Left cardiac atrium (tissue), 4 donors: Measurements from ENCODE around the gene TATDN2. TPM values are rescaled to one million over a fixed set of nuclear protein-coding genes. Genes with fewer than 3 reads are reported as not detected.

ENCODE experiments used
- ATAC-seq, 2 donors: fragments of 200-7000 bp; cut with Tn5 transposase; one replicate each; pipeline ENCODE4 v1.9.1; 2020; ENCODE audit warnings: mild to moderate bottlenecking in 2 of 2, moderate library complexity in 2 of 2
- DNase-seq: peaks from one replicate; pipeline ENCODE4 v3.0.0-alpha.2; 2020
- intact Hi-C, 2 donors: fragments of 100-400 bp; cut with DNase I; formaldehyde crosslinking; loops; one replicate each; pipeline versions ENCODE4 v1.14.1 to v1.15.1; 2022 to 2023
- long read RNA-seq: library from polyadenylated mRNA; unstranded; transcript quantifications from one replicate; pipeline ENCODE4 v2.0.0, GENCODE V29; 2021
- total RNA-seq, 2 donors: library from RNA; stranded (reverse); fragmentation: NEBNext Ultra II Directional; extraction: Animal tissue kit (Norgen Biotek cat#: 25700); gene quantifications; one replicate each; pipeline ENCODE4 v1.2.1, GENCODE V29; 2021
- donor health status: DM: no; HTN: yes; CAD: no.
- donor health status: DM: no; HTN: yes; CAD: no; lungs with severe emphysema.
- donor health status: DM: yes; HTN: yes; CAD: no.
- donor health status: Dilated cardiomyopathy.

TATDN2 gene, protein sequence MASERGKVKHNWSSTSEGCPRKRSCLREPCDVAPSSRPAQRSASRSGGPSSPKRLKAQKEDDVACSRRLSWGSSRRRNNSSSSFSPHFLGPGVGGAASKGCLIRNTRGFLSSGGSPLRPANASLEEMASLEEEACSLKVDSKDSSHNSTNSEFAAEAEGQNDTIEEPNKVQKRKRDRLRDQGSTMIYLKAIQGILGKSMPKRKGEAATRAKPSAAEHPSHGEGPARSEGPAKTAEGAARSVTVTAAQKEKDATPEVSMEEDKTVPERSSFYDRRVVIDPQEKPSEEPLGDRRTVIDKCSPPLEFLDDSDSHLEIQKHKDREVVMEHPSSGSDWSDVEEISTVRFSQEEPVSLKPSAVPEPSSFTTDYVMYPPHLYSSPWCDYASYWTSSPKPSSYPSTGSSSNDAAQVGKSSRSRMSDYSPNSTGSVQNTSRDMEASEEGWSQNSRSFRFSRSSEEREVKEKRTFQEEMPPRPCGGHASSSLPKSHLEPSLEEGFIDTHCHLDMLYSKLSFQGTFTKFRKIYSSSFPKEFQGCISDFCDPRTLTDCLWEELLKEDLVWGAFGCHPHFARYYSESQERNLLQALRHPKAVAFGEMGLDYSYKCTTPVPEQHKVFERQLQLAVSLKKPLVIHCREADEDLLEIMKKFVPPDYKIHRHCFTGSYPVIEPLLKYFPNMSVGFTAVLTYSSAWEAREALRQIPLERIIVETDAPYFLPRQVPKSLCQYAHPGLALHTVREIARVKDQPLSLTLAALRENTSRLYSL
- 10 to 100 TPM; 17.9 to 27.0 TPM for total RNA-seq
- long read RNA-seq, partial matches to known transcripts = 2 of 2 reads
- long read RNA-seq, other reads (novel, unspliced or antisense) = 0 of 2 reads

DNA sequence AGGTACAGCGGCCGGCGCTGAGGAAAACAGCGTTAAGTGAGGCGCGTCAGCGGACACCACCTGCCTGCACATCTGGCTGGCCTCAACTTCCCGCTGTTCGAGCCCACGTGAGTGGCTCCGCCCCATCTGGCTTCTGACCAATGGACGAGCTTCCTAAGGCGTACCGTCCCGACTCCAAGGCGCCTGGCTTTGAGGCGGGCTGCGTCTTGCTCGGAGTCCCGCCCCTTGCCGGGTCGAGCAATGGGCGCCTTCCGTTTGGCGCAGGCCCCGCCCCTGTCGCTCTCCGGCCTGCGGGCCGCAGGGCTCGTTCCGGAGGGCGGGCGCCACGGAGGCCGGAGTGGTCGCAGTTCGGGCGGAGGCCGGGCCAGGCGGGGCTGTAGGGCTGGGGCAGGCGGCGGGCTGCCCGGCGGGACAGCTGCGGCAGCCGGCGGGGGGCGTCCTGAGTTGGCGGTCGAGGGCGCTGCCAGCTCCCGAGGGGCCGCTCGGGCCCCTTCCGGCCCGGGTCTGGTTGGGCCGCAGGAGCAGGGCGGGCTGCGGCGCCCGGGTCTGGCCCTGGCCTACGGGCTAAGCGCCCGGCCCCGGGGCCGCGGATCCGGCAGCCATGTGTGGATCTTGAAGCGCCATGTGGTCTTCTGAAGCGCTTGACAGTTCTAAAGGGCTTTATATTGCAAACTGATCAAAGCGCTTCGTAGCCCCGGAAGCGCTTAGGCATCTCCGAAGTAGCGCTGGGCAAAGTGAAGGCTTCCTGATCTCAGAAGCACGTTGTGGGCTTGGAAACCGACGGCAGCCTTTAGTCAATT lies at the start of gene TATDN2:
Gene TATDN2 (plus strand): TSS at position 276 of the 800 bp plus-strand sequence. CDS start 742 bp downstream, outside the sequence.
- DNase-seq (peak; percentile 98), ATAC-seq (peak; percentile 98 to 99)
- intact Hi-C loops = no loop called here

DNA sequence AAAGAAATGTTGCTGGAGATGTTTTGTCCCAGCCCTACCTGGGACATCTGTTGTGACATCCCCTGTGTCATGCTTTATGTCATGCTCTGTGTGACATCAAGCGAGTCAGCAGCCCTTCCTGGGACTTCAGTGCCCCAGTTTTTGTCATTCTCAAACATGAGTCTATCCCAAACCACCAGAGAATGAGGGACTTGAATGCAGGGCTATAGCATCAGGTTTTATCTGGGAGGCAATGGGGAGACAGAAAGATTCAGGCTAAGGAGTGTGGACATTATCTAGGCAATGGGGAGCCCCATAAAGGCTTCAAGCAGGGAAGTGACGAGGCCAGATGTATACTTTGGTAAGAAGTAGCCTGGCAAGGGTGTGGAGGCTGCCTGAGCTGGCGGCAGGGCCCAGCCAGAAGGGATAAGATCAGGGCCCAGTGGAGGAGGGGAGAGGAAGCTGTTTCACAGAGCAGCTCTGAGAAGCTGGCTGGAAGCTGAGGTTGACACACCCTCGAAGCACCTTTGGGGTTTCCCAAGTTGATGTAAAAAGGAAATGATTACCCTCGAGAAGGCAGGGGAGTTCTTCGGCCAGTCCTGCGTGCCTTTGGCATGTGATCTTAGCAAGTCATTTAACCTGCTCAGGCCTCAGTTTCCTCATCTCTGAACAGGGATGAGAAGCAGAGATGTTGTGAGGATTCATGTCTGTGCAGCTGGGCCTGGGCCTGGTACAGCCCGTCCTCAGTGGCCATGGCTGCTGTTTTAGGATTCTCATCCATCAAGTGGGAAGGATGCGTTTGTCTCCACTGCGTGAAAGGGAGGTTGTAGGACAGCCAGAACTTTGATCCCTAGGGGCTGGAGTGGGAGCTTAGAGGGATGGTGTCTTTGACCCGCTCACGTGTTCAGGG lies 49.3 kb upstream of the TATDN2 start:
- peak; percentile 63 for DNase-seq
- intact Hi-C loops = no loop called here
- peak; percentile 30 to 67 for ATAC-seq

DNA sequence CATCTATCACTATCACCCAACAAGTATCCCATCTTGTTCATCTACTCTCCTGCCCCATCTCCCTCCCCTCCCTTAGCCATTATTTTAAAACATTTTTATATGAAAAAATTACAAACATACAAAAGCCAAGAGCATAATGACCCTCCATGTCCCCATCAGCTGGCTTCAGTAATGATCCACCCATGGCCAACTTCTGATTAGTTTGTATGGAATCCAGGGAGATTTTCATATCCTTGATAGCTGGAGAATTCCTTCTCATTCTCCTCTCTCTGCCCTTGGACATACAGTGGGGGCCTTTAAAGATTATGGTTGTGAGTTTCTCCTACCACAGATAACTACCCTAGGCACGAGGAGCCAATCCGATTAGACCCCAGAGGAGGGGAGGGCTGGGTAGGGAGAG lies 43.3 kb upstream of the TATDN2 start:
- ATAC-seq (no peak), DNase-seq (no peak)
- intact Hi-C loops = no loop called here

DNA sequence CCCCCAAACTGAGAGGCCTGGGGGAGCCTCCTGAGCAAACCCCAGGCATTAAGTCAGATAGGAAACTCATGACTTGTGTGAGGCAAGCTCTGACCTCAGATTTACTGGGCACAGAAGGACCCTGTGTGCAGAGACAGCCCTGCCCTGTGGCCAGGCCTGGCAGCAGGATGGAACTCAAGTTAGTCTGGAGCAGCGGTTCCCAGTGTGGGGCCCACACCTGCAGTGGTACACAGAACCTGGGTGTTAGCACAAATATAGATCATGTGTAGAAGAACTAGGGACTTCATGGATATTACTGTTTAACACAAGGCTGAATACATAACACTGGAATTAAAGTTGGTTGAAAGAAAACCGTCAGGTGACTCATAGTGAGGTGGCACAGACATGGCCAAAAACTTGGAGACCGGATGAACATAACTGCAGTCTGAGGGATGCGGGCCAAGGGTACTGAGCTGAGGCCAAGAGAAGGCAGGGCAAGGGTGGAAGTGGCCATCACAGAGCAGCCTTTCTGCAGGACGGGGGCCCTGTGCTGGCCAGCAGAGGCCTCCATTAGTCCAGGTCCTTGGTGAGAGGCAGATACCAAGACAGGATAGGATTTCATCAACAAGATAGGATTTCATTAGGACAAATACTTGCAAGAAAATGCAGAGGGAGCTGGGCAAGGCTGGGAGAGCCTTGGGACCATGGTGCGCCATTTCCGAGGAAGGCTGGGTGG lies 42.7 kb upstream of the TATDN2 start:
- intact Hi-C loops = no loop called here
- ATAC-seq (peak; percentile 80 to 92), DNase-seq (no peak)

DNA sequence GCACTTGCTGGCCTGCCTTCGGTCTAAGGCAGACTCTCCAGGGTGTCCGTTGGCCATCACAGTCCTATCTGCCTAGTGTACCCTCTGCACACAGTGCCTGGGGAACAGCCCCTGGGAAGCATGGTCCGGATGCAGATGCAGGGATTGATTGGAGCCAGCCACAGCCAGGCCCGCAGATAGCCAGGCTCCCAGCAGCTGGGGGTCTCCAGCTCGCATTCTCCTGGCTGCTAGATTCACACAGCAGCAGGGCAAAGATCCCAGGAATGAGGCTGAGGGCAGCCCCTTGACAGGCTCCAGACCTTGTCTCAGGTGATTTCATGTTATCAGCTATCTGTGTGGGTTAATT lies 42.1 kb upstream of the TATDN2 start:
- ATAC-seq (peak; percentile 8 to 13), DNase-seq (no peak)
- intact Hi-C loops = no loop called here

DNA sequence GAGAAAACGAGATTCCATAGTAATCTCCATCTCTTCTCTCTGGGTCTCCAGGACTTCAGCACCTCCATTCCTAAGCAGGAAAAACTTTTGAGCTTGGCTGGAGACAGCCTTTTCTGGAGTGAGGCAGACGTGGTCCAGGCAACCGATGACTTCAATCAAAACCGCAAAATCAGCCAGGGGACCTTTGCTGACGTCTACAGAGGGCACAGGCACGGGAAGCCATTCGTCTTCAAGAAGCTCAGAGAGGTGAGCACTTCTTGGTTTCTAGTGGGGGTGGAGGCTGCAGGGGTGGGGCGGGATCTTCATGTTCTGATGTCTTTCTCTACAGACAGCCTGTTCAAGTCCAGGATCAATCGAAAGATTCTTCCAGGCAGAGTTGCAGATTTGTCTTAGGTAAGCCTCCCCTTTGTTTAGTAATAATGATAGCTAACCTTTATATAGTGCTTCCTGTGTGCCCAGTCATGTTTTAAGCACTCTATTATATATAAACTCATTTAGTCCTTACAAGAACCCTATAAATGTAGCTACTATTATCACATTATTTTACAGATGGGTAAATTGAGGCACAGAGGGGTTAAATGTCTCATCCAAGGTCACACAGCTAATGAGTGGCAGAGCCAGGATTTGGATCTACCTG lies 35.0 kb upstream of the TATDN2 start:
- intact Hi-C loops = no loop called here
- DNase-seq (no peak), ATAC-seq (no peak)

DNA sequence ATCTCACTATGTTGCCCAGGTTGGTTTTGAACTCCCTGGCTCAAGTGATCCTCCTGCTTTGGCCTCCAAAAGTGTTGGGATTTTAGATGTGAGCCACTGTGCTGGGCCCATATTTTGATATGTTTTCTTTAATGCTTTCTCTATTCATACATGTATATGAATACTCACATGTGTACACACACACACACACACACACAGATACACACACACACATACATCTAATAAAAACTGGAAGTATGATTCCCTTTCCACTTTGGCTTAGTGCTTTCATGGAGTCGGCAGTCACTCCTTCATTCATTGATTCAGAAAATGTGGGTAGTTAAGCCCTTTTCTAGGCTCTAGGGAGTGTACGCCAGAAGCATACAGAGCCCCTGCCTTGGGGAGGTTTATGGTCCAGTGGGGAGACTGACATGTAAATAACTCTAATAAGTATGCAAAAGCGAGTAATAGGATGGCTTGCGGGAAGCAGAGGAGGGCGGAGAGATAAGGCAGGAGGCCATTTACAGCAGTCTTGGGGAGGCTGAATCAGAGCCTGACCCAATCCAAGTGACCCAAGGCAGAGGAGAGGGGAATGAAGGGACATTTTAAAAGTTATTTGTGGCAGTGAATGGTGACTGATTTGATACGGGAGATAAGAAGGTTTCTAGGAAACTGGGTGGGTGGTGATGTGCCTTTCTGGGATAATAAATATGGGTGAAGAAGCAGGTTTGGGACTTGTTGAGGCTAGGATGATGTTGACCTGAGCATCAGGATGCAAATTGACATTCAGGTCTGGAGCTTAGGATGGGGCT lies 32.5 kb upstream of the TATDN2 start:
- ATAC-seq (no peak), DNase-seq (no peak)
- intact Hi-C loops = no loop called here

DNA sequence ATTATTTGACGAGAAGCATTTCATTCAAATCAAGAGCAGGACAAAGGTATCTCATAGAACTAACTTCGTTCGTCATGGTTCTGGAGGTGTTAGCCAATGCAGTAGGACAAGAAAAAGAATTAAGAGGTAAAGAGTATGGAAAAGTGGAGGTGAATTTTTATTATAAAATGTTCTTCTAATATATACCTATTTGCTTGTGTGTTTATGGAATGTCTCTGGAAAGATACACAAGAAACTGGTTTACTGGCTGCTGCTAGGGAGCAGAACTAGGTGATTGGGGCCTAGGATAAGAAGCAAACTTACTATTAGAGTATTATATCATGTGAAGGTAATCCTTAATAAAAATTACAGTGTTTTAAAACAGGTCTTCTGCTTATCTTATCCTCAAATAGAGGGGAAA lies 30.9 kb upstream of the TATDN2 start:
- ATAC-seq = no peak
- intact Hi-C loops = no loop called here
- no peak for DNase-seq

DNA sequence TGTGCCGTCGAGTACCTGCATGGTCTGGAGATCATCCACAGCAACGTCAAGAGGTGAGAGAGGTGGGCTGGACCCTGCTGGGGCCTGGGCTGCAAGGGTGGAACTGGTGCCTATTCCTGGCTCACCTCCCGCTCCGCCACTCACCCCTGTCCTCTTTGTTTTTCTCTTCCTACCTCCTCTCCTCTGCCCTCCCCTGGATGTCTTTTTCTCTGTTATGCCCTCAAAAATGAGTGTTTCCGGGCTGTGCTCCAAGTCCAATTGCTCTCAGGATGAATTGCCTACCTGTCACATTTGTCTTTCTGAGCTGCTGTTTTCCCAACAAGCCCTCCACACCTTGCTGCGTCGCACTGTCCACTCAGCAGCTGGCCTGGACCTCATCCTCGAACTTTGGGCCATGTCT lies 28.5 kb upstream of the TATDN2 start:
- intact Hi-C loops = loop anchor here in 1 of 2 donors (10.0 kb wide), 1 partner anchor 195 kb away; the partner anchor contains the start of gene FANCD2
- DNase-seq = no peak
- ATAC-seq = no peak

DNA sequence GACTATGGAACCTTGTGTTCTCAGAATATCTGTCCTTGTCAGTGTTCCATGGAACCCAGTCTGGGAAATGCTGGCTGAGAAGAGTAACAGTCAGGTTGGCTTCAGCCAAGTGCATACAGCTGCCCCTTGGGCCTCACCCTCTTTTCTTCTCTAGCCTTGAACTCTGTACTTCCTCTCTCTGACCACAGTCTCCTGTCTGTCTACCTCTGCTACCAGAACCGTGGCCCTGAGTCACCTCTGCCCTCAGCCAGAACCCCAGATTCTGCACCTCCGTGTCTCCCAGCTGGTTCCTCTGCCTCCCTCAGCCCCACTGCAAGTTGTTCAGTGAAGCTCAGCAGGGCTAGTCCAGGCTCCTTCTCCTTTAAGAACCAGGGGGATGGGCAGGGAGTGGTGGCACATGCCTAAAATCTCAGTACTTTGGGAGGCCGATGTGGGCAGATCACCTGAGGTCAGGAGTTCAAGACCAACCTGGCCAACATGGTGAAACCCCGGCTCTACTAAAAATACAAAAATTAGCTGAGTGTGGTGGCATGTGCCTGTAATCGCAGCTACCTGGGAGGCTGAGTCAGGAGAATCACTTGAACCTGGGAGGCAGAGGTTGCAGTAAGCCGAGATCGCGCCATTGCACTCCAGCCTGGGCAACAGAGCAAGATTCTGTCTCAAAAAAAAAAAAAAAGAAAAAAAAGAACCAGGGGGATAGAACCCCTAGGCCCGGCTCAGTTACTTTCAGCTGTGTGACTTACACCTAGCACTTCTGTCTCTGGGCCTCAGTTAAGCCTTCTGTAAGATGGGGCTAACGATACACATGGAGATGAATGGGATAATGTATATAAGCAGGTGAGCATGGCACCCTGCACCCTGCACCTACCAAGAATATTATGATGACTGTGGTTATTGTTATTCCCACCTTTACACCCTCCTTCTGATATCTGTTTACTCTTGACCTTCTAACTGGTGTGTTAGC lies 24.3 kb upstream of the TATDN2 start:
- ATAC-seq = no peak
- intact Hi-C loops = loop anchor here in 1 of 2 donors (2.0 to 10.0 kb wide), 2 partner anchors 59 to 199 kb away; partner anchors contain the start of genes FANCD2 and IRAK2
- no peak for DNase-seq

DNA sequence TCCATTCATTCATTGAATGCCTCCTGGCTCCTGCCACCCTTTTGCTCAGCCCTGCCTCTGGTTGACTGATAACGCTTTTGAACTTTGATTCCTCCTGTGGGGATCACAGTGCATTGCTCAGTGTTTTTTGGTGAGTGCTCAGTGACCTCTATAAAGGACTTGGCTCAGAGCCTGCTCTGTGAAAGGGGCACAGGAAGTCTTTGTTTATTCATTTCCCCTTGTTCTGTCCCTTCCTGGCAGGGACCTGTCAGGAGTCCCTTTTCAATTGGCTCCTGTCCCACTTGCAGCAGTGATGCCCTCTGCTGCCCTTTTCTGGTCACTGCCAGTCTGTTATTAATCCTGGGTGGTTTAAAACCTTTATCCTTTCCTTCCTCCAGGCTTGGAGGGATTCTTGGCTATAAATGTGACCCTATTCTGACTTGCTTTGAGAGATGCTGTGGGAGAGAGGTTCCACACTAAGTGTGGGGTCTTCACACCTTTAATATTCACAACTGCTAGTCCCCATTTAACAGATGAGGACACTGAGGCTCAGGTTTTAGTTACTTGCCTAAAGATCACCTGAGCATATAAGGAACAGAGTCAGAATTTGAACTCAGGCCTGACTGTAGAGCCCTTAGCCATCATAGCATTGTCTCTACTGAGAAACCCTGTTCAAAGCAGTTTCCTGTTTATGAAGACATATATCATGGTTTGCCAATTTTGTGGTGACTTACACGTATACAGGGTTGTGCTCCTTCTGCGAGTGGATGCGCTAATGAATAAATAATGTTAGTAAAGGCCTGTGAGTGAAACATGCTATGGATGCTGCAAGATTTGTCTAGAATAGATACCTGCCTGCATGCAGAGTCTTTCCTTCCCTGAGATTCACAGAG lies 23.2 kb upstream of the TATDN2 start:
- DNase-seq = peak; percentile 68
- intact Hi-C loops = loop anchor here in 1 of 2 donors (2.0 to 10.0 kb wide), 2 partner anchors 60 to 200 kb away; partner anchors contain the start of genes FANCD2 and IRAK2
- peak; percentile 85 to 92 for ATAC-seq

DNA sequence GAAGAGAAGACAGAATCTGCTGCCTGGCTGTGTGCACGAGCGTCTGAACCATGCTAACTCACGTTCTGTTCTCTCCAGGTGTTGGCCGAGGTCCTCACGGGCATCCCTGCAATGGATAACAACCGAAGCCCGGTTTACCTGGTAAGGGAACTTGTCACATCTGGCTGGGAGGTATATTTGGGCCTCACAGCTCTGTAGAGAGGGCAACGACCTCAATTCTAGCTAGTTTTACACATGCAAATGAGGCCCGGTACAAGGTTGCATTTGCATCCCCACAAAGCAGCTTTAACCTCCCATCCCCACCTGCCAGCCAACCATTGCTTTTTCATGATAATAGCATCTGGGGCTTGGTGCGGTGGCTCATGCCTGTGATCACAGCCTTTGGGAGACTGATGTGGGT lies 22.0 kb upstream of the TATDN2 start:
- intact Hi-C loops = loop anchor here in 1 of 2 donors (10.0 kb wide), 1 partner anchor 201 kb away; the partner anchor contains the start of gene FANCD2
- no peak for DNase-seq
- no peak for ATAC-seq

DNA sequence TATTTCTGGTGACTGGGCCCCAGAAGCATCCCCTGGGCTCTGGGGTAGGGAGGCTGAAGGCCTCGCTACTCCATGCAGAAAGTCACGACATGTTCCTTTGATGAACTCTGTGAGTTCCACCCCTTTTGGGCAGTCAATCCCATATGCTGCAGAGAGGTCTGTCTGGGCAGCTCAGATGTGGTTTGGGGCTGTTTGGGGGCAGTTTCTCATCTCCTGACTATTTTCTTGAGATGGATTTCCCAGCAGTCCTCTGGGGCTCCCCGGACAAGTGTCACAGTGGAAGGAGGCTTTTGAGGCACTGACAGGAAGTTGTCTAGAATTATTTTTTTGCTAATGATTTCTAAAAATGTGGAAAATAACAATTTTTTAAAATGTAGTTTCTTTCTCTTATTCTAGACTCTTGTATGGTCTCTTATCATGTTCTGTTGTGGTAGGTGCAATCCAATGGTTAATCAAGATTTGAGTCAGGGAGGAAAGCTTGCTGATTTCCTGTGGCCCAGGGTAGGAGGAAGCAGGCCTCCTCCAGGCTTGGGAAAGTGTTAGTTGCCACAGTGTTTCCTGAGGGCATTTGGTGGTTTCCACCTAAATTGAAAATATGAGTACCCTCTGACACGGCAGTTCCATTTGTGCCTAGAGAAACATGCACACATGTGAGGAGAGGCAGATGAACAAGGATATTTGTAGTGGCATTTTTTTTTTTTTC lies 19.9 kb upstream of the TATDN2 start:
- ATAC-seq (no peak), DNase-seq (no peak)
- intact Hi-C loops = loop anchor here in 1 of 2 donors (10.0 kb wide), 1 partner anchor 204 kb away; the partner anchor contains the start of gene FANCD2

DNA sequence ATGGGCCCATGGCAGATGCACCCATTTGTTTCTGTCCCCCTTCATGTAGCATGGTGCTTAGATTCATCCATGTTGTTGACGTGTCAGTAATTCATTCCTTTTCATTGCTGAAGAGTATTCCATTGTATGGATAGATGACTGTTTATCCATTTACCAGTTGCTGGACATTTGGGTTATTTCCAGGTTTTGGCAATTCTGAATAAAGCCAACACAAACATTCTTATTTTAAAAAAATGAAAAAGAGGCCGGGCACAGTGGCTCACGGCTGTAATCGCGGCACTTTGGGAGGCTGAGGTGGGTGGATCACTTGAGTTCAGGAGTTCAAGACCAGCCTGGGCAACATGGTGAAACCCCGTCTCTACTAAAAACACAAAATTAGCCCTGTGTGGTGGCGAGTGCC lies 18.7 kb upstream of the TATDN2 start:
- intact Hi-C loops = loop anchor here in 1 of 2 donors (10.0 kb wide), 1 partner anchor 205 kb away; the partner anchor contains the start of gene FANCD2
- no peak for DNase-seq
- no peak for ATAC-seq
